Activated CD8-positive, alpha-beta memory T cell treated with anti-CD3 and anti-CD28 coated beads, Interleukin-2, amount 50 U/mL, for 4 hours (primary cell): Measurements from ENCODE around the gene CACFD1.

Source experiments
- DNase-seq: peaks from one replicate; pipeline ENCODE4 v3.0.0-alpha.2; 2020

CACFD1 gene

DNA sequence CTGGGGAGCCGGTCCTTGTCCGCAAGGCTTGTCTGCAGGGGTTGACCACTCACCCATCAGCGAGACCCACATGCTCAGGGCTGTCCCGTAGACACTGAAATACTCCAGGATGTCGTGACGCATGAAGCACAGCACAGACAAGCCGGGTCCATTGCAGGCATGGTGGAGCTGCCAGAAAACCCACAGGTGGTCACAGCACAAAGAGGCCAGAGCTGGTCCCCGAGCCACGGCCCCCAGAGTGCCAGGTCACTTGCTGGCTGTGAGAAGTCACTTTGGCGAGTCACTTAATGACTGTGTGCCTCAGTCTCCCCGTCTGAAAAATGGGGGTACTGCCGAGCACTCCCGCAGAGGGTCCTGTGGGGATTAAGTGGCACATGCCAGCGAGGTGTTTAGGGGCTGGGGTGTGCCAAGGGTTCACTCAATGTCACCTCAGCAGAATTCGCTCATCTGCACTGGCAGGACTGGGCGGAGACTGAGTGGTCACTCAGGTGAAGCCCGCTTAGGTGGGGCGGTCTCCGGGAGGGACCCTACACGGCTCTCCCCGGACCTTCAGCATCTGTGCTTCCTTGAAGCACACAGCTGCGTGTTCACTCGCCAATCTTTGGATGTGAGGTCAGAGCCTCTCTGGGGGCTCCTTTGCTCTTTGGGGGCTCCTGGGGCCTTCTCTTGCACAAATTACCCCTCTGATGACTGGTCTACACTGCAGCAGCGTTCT lies 60.5 kb downstream of the CACFD1 start:
- DNase-seq, result no peak
